Activated T-cell treated with anti-CD3 and anti-CD28 coated beads for 4 hours (primary cell): ENCODE results near the gene SYNDIG1L.

Experiments
- DNase-seq: peaks from one replicate; pipeline ENCODE4 v3.0.0-alpha.2; 2020

The SYNDIG1L gene

DNA sequence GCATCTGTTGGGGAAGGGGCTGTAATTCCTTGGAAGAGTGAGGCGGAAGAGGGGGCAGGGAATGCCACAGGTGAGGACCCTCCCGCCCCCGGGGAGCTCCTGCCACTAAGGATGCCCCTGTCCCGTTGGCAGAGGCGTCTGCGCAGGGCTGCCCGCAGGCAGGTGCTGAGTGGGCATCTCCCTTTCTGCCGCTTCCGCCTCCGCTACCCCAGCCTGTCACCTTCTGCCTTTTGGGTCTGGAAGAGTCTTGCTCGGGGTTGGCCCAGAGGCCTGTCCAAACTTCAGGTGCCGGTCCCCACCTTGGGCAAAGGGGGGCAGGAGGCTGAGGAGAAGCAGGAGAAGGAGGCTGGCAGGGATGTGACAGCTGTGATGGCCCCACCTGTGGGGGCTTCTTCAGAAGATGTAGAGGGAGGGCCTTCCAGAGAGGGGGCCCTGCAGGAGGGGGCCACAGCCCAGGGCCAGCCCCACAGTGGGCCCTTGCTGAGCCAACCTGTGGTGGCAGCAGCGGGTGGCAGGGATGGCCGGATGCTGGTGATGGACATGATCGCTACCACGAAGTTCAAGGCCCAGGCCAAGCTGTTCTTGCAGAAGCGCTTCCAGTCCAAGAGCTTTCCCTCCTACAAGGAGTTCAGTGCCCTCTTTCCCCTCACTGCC lies 67.7 kb downstream of the SYNDIG1L start:
- DNase-seq: no peak

DNA sequence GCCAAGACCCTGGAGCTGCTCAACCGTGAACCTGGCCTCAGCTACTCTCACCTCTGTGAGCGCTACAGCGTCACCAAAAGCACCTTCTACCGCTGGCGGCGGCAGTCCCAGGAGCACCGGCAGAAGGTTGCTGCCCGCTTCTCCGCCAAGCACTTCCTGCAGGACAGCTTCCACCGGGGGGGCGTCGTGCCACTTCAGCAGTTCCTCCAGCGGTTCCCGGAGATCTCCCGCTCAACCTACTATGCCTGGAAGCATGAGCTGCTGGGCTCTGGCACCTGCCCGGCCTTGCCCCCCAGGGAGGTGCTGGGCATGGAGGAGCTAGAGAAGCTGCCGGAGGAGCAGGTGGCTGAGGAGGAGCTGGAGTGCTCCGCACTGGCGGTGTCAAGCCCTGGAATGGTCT lies 68.4 kb downstream of the SYNDIG1L start:
- DNase-seq: no peak

DNA sequence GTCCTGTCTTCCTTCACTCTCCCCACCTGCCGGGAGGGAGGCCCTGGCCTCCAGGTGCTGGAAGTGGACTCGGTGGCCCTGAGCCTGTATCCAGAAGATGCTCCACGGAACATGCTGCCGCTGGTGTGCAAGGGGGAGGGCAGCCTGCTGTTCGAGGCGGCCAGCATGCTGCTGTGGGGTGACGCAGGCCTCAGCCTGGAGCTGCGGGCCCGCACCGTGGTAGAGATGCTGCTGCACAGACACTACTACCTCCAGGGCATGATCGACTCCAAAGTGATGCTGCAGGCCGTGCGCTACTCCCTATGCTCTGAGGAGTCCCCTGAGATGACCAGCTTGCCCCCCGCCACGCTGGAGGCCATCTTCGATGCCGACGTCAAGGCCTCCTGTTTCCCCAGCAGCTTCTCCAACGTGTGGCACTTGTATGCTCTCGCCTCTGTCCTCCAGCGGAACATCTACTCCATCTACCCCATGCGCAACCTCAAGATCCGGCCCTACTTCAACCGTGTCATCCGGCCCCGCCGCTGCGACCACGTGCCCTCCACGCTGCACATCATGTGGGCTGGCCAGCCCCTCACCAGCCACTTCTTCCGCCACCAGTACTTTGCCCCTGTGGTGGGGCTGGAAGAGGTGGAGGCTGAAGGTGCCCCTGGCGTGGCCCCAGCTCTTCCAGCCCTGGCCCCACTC lies 69.0 kb downstream of the SYNDIG1L start:
- DNase-seq: no peak
